DMS79 (cell line): Measurements from ENCODE around the gene PRSS50.
A peak's percentile ranks its signal among the peaks of the same experiment; 100 is the strongest.

Source experiments
- DNase-seq: peaks from one replicate; lab custom pipeline; 2025; lab: John Stamatoyannopoulos, UW

The PRSS50 gene

GRCh38 chr3:46725621-46726314 is 8.1 kb upstream of the PRSS50 start:
- DNase-seq = no peak

DNA sequence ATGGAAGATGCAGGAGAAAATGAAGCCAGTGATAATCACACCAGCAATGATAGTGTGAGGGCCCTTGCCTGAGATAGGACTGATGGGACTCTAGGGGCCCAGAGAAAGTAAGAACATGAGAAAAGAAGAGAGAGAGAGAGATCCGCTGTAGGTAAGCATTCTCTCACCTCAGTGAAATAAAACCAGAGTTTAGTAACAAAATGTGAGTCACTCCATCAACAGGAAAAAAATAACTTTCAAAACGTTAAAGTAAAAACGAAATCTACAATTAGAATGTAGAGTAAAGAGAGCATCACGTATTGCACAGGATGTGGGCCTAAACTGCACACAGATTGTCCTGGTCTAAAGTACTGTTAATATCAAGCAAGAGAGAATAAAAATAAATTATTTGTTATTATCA is 6.8 kb upstream of the PRSS50 start:
- no peak for DNase-seq

DNA sequence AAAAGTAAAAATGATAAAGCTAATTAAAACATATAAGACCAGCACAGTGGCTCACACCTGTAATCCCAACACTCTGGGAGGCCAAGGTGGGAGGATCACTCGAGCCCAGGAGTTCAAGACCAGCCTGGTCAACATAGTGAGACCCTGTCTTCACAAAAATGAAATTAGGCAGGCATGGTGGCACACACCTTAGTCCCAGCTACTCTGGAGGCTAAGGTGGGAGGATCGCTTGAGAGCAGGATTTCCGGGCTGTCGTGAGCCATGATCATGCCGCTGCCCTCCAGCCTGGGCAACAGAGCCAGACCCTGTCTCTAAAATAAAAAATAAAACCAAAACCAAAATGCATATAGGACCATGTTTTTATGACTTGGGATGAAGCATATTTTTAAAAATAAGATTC is 4.8 kb upstream of the PRSS50 start:
- DNase-seq = no peak

DNA sequence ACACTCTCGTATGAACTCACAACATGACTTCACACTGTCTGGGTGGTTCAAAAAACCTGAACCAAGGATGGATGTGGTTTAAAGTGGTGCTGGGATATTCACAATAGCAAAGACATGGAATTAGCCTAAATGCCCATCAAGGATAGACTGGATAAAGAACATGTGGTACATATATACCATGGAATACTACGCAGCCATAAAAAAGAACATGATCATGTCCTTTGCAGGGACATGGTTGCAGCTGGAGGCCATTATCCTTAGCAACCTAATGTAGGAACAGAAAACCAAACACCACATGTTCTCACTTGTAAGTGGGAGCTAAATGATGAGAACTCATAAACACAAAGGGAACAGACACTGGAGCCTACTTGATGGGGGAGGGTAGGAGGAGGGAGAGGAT is 3.3 kb upstream of the PRSS50 start:
- DNase-seq = no peak

GRCh38 chr3:46719735-46720271 is 2.1 kb upstream of the PRSS50 start:
- no peak for DNase-seq

DNA sequence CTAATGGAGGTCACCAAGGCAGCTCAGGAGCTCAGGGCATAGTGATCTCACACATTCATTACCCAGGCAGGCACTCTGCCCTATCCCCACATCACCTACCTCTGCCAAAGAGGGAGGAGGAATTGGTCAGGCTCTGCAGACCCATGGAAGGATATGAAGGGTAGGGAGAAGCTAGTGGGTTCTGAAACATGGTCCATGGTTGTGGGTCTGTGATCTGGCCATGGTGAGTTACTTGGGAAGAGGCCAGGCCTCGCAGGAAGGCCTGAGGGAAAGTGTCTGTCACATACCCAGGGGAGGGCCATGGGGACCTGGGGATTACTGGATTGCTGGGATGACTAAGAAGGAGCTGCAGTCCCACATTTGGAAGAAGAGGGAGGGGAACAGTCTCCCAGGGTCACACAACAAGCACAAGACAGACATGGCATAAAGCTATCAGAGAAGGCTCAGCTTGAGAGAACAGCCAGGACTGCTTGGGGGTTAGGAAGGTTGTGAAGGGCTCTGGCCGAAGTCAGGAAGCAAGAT is 1.4 kb upstream of the PRSS50 start:
- no peak for DNase-seq

DNA sequence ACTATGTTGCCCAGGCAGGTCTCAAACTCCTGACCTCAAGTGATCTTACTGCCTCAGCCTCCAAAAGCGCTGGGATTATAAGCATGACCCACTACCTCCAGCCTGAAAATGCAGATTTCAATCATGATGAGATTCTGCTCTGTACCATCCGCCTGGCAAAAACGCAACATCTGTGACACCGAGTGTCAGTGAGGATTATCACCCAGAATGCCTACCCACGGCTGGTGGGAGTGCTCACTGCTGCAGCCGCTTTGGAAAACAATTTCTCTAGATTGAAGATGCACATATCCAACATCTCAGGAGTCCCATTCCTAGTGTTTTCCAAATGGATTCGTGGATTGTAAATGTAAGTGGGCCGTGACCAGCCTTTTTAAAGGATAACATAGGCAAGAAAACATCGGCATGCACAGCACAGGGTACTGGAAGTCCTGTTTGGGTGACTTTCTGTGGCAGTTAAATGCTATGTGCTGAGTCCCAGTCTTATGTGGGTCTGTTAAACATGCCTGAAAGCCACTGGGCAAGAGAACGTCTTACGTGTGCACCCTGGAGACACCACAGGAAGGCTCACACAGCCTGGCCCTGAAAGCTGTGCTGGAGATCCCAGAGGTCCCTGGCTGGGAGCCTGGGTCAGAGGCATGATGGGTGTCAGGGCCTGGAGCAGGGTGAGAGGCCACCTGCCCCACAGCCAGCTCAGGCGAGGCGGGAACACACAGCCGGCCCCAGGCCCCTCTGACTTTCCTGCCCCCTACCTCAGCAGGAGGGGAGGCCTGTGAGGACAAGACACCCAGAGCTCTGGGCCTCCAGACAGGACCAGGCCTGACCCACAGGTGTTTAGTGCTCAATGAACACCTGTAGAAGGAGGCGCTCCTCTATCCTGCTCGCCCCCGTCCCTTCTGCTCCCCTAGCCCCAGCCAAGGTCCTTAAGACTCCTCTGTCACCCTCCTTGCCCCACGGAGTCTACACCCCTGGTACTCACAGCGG is 918 bp downstream of the PRSS50 start:
- DNase-seq = no peak

DNA sequence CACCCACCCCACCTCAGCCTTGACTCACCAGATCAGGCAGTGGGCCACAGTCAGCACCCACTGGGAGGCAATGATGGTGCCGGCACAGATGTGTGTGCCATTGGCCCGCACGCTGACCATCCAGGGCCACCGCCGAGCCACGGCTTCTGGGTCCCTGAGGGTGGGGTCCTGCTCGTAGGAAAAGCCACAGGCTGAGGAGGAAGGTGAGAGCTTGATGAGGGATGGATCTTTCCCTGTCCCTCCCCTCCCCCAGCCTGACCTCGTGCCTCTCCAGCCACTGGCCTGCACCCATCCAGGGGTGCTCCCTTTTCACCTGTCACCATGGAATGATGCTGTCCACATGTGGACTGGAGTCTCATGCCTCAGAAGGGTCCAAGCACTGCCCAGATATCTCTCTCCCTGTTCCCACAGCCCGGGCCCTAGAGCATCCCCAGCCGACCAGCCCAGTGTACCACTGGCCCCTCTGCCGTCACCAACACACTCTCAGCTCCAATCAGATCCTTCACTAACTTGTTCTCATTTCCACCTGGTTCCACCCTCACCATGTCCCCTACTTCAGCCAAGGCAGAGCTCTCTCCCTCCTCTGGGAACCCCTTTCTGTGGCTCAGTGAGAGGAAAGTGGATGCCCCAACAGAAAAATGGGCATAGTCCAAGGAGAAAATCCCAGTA is 2.0 kb downstream of the PRSS50 start:
- DNase-seq = no peak

DNA sequence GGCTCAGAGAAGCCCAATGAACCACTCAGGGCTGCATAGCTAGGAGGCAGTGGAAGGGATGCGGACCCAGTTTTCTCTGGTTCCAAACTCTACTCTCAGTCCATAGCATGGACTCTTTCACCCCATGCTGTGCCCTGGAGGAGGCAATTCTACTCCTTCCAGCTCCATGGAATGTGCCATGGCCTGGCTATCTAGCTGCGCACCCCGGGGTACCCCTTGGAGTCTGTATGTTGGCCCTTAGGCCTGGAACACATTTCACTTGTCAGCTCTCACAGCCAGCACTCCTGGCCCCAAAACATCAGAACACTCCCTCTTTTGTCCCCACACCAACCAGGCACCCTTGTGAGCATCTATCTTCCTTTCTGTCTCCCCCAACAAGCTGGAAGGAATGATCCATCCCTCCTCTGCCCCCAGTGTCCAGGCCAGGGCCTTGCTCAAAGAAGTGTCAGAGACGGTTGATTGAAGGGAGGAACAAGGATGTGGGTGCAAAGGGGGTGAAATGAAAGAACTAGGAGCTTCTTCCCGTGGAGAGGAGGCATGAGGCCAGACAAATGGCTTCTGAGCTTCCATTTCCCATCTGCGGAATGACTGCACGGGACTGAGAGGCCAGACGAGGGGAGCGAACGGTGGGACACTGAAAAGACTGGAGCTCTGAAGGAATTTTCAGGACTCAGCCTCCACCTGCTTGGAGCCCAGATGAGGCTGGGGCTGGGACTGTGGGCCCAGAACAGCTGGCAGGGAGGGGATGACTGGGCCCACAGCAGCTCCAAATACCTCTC is 2.8 kb downstream of the PRSS50 start:
- no peak for DNase-seq

GRCh38 chr3:46713898-46714552 is 3.6 kb downstream of the PRSS50 start:
- peak; percentile 6 for DNase-seq

DNA sequence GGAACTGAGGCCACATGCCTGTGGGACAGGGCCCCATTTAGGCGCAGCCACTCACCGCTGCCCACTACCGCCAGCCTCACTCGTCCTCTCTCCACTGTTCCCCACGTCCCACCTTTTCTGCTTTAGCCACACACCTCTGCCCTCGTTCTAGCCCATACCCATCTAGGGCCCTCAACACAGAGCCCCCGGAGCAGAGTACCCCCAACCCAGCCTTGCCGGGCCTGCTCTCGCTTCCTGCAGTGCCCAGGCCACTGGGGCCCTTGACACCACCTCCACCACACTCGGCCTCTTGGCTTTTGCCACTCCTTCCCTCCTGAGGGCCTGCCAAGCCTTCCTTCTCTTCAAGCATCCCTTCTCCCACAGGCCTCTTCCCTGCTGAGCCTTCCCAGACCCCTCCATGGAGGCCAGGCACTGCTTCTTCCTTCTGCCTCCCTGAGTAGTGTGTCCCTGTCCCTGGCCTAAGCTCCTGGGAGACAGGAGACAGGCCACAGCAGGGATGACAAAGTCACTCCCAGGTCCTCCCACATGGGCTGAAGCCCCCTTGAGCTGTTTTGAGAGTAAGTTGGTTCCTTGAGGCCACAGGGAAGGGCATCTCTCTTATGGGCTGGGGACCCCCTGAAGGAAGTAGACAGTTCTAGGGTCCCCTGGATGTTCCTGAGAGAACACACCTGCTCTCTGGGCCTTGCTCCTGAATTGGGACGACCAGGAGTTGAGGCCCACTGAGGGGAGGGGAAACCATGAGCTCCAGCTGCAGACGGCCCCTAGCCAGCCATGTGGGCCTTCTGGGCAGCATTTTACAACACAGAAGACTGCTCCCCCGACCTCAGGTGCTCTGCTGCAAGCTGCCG is 4.4 kb downstream of the PRSS50 start:
- no peak for DNase-seq

DNA sequence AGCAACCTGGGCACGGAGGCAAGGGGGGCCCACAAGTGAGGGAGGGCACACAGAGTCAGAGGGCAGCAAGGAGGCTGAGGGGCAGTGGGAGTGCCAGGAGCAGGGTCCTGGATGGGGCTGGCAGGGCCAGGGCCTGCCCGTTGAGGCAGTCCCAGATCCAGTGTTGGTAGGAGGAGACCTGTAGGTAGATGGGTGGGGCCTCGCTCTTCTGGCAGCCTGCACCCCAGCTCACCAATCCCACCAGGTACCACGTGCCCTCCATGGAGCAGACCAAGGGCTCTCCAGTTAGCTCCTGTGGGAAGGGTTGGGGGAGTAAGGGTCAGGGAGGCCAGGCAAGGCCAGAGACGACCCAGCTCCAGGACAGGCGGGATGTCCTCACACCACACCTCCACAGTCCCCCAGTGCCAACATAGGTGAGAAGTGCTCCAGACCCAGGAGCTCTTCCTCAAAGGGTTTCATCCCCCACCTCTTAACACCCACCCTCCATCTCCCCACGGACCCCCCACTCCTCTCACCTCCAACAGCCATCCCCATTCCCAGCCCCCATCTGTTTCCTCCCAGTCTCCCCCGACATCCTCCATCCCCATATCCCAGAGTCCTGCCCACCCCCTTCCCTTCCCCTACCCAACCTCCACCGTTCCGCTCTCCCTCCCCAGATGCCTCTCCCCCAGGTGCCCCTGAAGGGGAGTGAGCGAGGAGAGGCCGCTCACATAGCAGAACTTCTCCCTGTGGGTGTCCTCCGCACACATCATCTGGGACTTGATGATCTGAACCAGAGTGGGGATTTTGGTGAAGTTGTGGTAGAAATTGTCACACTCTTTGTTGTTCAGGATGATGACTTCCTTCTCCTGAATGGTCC is 5.2 kb downstream of the PRSS50 start:
- no peak for DNase-seq

DNA sequence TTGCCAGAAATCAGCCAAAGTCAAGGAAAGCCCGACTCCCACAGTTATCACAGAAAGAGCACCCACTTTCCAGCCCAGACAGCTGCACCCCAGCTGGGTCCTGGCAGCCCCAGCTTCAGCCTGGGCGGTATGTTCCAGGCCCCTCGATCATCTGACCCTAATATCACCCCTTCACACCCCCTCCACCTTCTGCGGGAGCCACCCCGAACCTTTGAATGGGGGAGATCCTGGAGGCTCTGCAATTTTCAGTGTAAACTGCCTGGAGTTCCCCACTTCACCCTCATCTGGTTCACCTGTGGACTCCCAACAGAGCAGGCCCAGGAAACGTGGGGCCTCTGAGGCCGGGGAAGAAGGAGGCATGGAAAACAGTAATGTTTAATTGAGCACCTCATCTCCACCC is 5.9 kb downstream of the PRSS50 start:
- DNase-seq = no peak

GRCh38 chr3:46711305-46711704 is 6.4 kb downstream of the PRSS50 start:
- no peak for DNase-seq

- DNase-seq = no peak
Measured at GRCh38 chr3:46710671-46711295, 6.9 kb downstream of the PRSS50 start.

GRCh38 chr3:46710229-46710628 is 7.4 kb downstream of the PRSS50 start:
- DNase-seq = no peak

DNA sequence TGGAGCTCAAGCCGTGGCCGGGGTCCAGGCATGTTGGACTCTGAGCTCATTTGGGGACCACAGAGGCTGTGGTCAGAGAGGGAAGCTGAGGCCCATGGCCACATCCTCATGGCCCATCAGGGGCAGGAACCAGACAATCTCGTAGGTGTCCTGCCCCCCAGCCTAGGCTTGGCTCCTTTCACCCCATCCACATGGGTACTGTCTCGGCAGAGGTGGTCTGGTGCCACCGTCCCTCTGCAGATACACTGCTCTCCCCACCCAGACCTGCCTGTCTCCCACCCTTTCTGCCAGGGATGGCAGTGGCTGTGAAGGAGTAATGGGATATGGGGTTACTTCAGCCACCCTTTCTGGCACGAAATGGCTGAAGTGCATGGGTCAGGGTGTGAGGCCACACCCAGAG is 7.9 kb downstream of the PRSS50 start:
- DNase-seq = no peak

- DNase-seq = no peak
Measured at GRCh38 chr3:46709157-46709654, 8.5 kb downstream of the PRSS50 start.
